Neural crest cell (in vitro differentiated cells): Measurements from ENCODE around the gene MYO9A. TPM values are rescaled to one million over a fixed set of nuclear protein-coding genes. Genes with fewer than 3 reads are reported as not detected.

Experiments used
- DNase-seq: peaks from one replicate; pipeline ENCODE4 v3.0.0; 2021; ENCODE audit warnings: low read depth, mixed read lengths, low spot score
- H3K27ac Mint-ChIP-seq: one replicate; pipeline ENCODE4 v1.8.0; 2021; ENCODE audit warnings: mild to moderate bottlenecking, mixed read lengths; ENCODE audit not compliant: unreplicated experiment
- H3K27me3 Mint-ChIP-seq: 2 replicates; pipeline ENCODE4 v1.8.0; 2021; ENCODE audit warnings: low read depth, mild to moderate bottlenecking, mixed read lengths
- H3K36me3 Mint-ChIP-seq: 2 replicates; pipeline ENCODE4 v1.8.0; 2021; ENCODE audit warnings: low read depth, mild to moderate bottlenecking, mixed read lengths
- H3K4me1 Mint-ChIP-seq: 2 replicates; pipeline ENCODE4 v1.8.0; 2021; ENCODE audit warnings: mixed read lengths
- H3K4me3 Mint-ChIP-seq: one replicate; pipeline ENCODE4 v1.8.0; 2021; ENCODE audit warnings: mild to moderate bottlenecking, mixed read lengths
- H3K9me3 Mint-ChIP-seq: 2 replicates; pipeline ENCODE4 v1.8.0; 2021; ENCODE audit warnings: mixed read lengths
- total RNA-seq: library from RNA; stranded (reverse); gene quantifications from 2 replicates; pipeline ENCODE4 v1.2.1, GENCODE V29; 2021
- TF ChIP-seq, protein P1 (sequence below): fragments of 200-600 bp; sonication (generic); conservative IDR thresholded peaks from 2 replicates; pipeline ENCODE4 v1.5.0; 2021; ENCODE audit warnings: antibody characterized with exemption, mild to moderate bottlenecking

Gene MYO9A
- total RNA-seq, 1 donor from 2014 or later, result 31.3 TPM

GRCh38 chr15:71780115-71780976 is 337.6 kb downstream of the MYO9A start:
- H3K27me3 Mint-ChIP-seq, result peaks cover 10% of the 10 kb centered on the region
- DNase-seq, result peak; percentile 23
- no peak overlapping the region for H3K4me3 Mint-ChIP-seq
- H3K27ac Mint-ChIP-seq, result no peak overlapping the region
- TF ChIP-seq, protein P1, sequence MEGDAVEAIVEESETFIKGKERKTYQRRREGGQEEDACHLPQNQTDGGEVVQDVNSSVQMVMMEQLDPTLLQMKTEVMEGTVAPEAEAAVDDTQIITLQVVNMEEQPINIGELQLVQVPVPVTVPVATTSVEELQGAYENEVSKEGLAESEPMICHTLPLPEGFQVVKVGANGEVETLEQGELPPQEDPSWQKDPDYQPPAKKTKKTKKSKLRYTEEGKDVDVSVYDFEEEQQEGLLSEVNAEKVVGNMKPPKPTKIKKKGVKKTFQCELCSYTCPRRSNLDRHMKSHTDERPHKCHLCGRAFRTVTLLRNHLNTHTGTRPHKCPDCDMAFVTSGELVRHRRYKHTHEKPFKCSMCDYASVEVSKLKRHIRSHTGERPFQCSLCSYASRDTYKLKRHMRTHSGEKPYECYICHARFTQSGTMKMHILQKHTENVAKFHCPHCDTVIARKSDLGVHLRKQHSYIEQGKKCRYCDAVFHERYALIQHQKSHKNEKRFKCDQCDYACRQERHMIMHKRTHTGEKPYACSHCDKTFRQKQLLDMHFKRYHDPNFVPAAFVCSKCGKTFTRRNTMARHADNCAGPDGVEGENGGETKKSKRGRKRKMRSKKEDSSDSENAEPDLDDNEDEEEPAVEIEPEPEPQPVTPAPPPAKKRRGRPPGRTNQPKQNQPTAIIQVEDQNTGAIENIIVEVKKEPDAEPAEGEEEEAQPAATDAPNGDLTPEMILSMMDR, result peak; percentile 84
- peaks cover 13% of the 10 kb centered on the region for H3K4me1 Mint-ChIP-seq
- H3K36me3 Mint-ChIP-seq, result no peaks in the 10 kb centered on the region
- H3K9me3 Mint-ChIP-seq, result no peaks in the 10 kb centered on the region

- TF ChIP-seq, protein P1, result no peak
- Mint-ChIP-seq H3K4me1 (peaks cover 13% of the 10 kb centered on the region), H3K9me3 (no peaks in the 10 kb centered on the region), H3K27me3 (peaks cover 10% of the 10 kb centered on the region), H3K4me3 (no peak overlapping the region), H3K27ac (no peak overlapping the region), H3K36me3 (no peaks in the 10 kb centered on the region)
- DNase-seq, result no peak
Measured at GRCh38 chr15:71779073-71779797, 338.7 kb downstream of the MYO9A start.

DNA sequence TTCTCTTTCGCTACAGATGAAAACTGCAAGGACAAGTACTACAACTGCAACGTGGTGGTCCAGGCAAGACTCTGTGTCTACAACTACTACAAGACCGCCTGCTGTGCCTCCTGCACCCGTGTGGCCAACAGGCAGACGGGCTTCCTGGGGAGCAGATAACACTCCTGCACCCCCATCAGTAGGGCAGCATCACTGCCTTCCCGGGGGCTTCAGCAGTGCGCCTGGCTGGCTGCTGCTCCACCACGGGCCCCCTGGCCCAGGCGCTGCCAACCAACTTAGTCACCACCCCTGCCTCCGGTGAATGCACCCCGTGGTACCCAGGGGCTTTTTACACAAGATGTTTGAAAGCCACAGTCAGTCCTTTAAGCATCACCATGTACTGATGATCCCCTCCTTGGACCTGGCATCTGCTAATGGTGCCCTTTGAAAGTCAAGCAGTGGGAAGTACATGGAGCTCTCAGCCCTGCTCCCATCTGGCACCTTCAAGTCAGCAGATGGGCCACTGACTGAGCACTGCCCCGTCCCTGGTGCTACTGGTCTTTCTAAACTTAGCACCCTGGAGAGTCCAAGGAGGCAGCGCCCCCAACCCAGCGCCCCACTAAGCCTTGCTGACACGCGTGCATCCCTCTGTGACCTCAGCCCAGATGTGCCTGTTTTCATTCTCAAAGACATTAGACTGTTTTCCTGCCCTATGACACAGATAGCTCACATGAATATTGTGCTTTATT is 340.6 kb downstream of the MYO9A start:
- Mint-ChIP-seq H3K36me3 (no peaks in the 10 kb centered on the region), H3K4me3 (no peak overlapping the region), H3K4me1 (peaks cover 8% of the 10 kb centered on the region), H3K27me3 (peaks cover 10% of the 10 kb centered on the region), H3K9me3 (no peaks in the 10 kb centered on the region), H3K27ac (no peak overlapping the region)
- DNase-seq, result no peak
- TF ChIP-seq, protein P1, result no peak

DNA sequence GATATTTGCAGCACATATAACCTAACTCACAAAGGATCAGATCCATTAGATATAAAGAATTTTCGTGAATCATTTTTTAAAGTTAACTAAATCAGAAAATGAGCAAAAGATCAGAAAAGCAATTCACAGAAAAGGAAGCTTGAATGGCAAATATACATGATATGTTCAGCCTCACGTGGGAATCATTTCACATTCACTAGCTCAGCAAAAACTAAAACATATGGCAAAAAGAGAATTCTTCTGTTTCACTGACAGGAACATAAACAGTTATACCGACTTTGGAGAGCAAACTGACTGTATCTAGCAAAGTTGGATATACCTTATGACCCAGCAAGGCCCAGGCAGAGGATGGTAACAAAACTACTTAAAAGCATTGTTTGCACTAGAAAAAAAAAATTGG is 341.6 kb downstream of the MYO9A start:
- peaks cover 9% of the 10 kb centered on the region for H3K27me3 Mint-ChIP-seq
- TF ChIP-seq, protein P1, result no peak

DNA sequence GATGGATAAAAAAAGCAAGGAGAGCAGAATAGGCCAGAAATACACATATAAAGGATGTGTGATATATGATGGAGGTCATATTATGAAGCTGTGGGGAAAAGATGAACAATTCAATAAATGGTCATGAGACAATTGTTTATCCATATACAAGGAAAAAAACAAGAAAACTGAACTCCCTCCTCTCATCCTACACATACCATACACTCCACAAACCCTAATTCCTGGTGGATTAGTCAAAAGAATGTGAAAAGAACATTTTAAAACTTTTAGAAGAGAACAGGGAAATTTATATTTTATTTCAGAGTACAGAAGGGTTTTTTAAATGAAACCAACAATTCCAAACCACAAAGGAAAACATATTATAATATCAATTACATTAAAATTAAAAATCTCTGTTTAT is 342.1 kb downstream of the MYO9A start:
- TF ChIP-seq, protein P1, result no peak
- DNase-seq, result no peak
- peaks cover 6% of the 10 kb centered on the region for H3K27me3 Mint-ChIP-seq
- H3K27ac Mint-ChIP-seq, result no peak overlapping the region
- no peak overlapping the region for H3K4me3 Mint-ChIP-seq
- peaks cover 8% of the 10 kb centered on the region for H3K4me1 Mint-ChIP-seq
- no peaks in the 10 kb centered on the region for H3K9me3 Mint-ChIP-seq
- no peaks in the 10 kb centered on the region for H3K36me3 Mint-ChIP-seq

More for the DNA sequence above, 341.6 kb downstream of the MYO9A start:
- Mint-ChIP-seq H3K4me1 (peaks cover 8% of the 10 kb centered on the region), H3K9me3 (no peaks in the 10 kb centered on the region), H3K36me3 (no peaks in the 10 kb centered on the region), H3K4me3 (no peak overlapping the region), H3K27ac (no peak overlapping the region)
- no peak for DNase-seq
